GM12801 (cell line): ENCODE results near the gene AIF1L.

Source experiments
- CTCF ChIP-seq: IDR thresholded peaks from one replicate; pipeline ENCODE4 v1.5.1; 2011; ENCODE audit warnings: control low read depth; ENCODE audit not compliant: insufficient read length; ENCODE audit errors: extremely low read depth

The AIF1L gene

GRCh38 chr9:131051592-131052517, 44.5 kb upstream of the AIF1L start:
- no peak for TF ChIP-seq CTCF

DNA sequence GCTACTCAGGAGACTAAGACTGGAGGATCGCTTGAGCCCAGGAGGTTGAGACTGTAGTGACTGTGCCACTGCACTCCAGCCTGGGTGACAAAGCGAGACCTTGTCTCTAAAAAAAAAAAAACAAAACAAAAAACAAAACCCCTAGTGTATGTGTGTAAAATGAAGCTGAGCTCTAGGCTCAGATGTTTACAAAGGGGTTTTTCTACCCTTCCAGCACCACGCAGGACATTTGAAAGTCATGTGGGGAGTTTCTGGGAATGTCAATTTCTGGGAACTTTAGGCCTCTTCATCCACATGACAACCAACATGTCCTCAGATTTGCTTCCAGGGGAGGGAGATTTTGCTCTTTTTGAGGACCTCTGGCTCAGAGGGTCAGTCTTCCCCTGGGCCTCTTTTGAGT, 42.4 kb upstream of the AIF1L start:
- TF ChIP-seq CTCF: no peak

DNA sequence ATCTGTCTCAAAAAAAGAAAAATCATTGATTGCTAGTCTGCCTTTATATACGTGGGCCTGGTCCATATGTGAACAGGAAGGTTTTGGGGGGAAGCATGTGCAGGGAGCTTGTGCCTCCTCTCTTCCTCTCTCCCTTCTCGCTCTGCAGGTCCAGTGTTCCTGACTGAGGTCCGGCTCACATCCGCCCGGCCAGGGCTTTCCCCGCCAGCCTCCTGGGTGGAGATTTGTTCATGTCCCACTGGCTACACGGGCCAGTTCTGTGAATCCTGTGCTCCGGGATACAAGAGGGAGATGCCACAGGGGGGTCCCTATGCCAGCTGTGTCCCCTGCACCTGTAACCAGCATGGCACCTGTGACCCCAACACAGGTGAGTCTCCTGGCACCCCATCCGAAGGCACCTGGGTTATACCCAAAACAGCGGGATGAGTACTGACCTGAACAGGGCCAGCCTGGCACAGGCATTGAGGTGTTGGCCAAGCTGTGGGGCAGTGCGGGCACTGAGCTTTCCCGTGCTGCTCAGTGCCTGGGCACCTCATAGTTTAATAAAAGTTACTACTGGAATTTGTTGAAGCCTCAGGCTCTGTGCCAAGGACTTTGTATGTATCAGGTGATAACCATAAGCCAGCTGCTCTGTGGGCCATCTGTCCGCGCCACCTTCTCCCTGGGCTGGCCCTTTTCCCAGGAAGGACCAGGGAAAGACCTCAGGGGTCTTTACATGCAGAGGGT, 39.4 kb upstream of the AIF1L start:
- TF ChIP-seq CTCF: no peak

- TF ChIP-seq CTCF: no peak
Measured at GRCh38 chr9:131060900-131061630, 35.3 kb upstream of the AIF1L start.

DNA sequence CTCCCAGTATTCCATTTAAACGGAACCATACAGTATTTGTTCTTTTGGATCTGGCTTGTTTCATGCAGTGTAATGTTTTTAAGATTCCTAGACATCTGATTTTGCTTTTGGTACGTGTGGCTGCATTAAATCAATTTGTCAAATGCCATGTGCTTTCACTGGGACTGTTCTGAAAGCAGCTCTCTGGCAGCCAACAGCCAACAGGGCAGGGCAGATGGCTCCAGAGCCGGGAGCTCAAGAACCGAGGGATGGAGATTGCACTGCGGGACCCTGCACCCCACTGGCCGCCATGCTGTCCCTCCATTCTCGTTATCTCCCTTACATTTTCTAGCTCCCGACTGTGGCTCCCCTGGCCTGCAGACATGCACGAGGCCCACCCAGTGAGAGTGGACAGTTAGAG, 33.4 kb upstream of the AIF1L start:
- no peak for TF ChIP-seq CTCF

DNA sequence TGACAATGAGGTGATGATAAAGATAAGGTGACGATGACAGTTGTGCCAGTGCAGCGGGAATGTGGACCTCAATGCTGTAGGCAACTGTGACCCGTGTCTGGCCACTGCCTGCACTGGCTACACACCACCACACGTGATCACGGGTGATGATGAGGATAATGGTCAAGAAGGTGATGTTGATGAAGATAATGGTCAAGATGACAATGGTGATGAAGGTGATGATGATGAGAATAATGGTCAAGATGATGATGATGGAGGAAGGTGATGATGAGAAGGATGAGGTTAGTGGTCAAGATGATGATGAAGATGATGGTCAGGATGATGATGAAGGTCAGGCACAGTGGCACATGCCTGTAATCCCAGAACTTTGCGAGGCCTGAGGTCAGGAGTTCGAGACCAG, 30.7 kb upstream of the AIF1L start:
- TF ChIP-seq CTCF: no peak

GRCh38 chr9:131067625-131068024, 28.7 kb upstream of the AIF1L start:
- no peak for TF ChIP-seq CTCF
